Thyroid gland (tissue), 4 donors: ENCODE results near the gene GNL3L. TPM values are rescaled to one million over a fixed set of nuclear protein-coding genes. Genes with fewer than 3 reads are reported as not detected.
"Not testable (repeated sequence)": the region's sequence is repeated elsewhere in the genome, so short reads cannot be mapped to it uniquely, and the experiment has no call there.

Experiments
- DNase-seq, 2 donors: peaks; one replicate each; pipeline ENCODE4 v3.0.0-alpha.2; 2019
- H3K27ac ChIP-seq, 3 donors: fragments of 200-600 bp; sonication (generic); 1 replicate in 2 of 3; 2 replicates in 1 of 3; pipeline ENCODE4 v1.5.1; 2016 to 2019; ENCODE audit warnings: mild to moderate bottlenecking in 1 of 3, moderate library complexity in 1 of 3
- H3K27me3 ChIP-seq: fragments of 200-600 bp; sonication (generic); one replicate; pipeline ENCODE4 v1.5.1; 2019
- H3K36me3 ChIP-seq, 2 donors: fragments of 200-600 bp; sonication (generic); one replicate each; pipeline ENCODE4 v1.5.1; 2016 to 2019
- H3K4me1 ChIP-seq, 2 donors: fragments of 200-600 bp; sonication (generic); one replicate each; pipeline ENCODE4 v1.5.1; 2017 to 2019
- H3K4me3 ChIP-seq, 3 donors: fragments of 200-600 bp; sonication (generic); replicated peaks in 1 of 3; 1 replicate in 2 of 3; 2 replicates in 1 of 3; pipeline ENCODE4 v1.5.1; 2016; ENCODE audit warnings: mild to moderate bottlenecking in 1 of 3
- H3K9me3 ChIP-seq: fragments of 200-600 bp; sonication (generic); one replicate; pipeline ENCODE4 v1.5.1; 2017
- CTCF ChIP-seq, 6 experiments: fragments of 200-600 bp in 3 of 6; fragments of 450-650 bp in 3 of 6; sonication (generic) in 3 of 6; IDR thresholded peaks; one replicate each; pipeline ENCODE4 v1.5.1; 2016 to 2019; ENCODE audit warnings: antibody characterized with exemption in 6 of 6, mild to moderate bottlenecking in 2 of 6, inconsistent platforms in 1 of 6, moderate library complexity in 1 of 6
- POLR2A ChIP-seq, 2 donors: fragments of 450-650 bp; IDR thresholded peaks; one replicate each; pipeline ENCODE4 v1.6.1; 2017; ENCODE audit warnings: antibody characterized with exemption in 2 of 2, mild to moderate bottlenecking in 2 of 2, moderate library complexity in 1 of 2
- WGBS, 2 donors: methylation state at CpG; one replicate each; pipeline ENCODE4 v1.1.5; 2017; 5-methylcytosine and 5-hydroxymethylcytosine counted together
- intact Hi-C: fragments of 100-400 bp; cut with DNase I; formaldehyde crosslinking; loops from one replicate; pipeline ENCODE4 v1.15.1; 2023
- total RNA-seq, 4 donors: library from RNA; depleted of rRNA; stranded (reverse); fragments of >200 nt; gene quantifications; one replicate each; pipeline ENCODE4 v1.2.3, GENCODE V29; 2016

The GNL3L gene
- total RNA-seq, 4 donors from 2014 or later, result 38.0 to 57.1 (median 51.6) TPM

- Histone ChIP-seq H3K36me3 (peaks cover 12 to 23% of the 10 kb centered on the region in 2 donors), H3K4me1 (no peaks in the 10 kb centered on the region), H3K9me3 (no peaks in the 10 kb centered on the region), H3K4me3 (no peak overlapping the region), H3K27ac (no peak overlapping the region), H3K27me3 (no peaks in the 10 kb centered on the region)
- intact Hi-C loops, result no loop called here
- TF ChIP-seq CTCF (IDR thresholded peaks at IDR 0.05) (no peak), POLR2A (IDR thresholded peaks at IDR 0.05) (no peak)
- DNase-seq, result no peak
- 100% methylated on average over 1 of the region's 1 CpG for WGBS, 2 donors
Observed at GRCh38 chrX:54561622-54562021, 31.6 kb downstream of the GNL3L start.

GRCh38 chrX:54564936-54565335, 34.9 kb downstream of the GNL3L start:
- TF ChIP-seq CTCF (IDR thresholded peaks at IDR 0.05), result no peak
- no peak for TF ChIP-seq POLR2A (IDR thresholded peaks at IDR 0.05)
- no peak overlapping the region for H3K4me3 ChIP-seq
- DNase-seq, result no peak
- H3K4me1 ChIP-seq, result no peaks in the 10 kb centered on the region
- no peaks in the 10 kb centered on the region for H3K27me3 ChIP-seq
- intact Hi-C loops, result no loop called here
- H3K27ac ChIP-seq, result no peak overlapping the region
- no peaks in the 10 kb centered on the region for H3K9me3 ChIP-seq
- H3K36me3 ChIP-seq, result peaks cover 0 to 5% of the 10 kb centered on the region in 2 donors
- WGBS, 2 donors, result 97% methylated on average over 5 of the region's 5 CpGs

- no peak for TF ChIP-seq POLR2A (IDR thresholded peaks at IDR 0.05)
- no peak for TF ChIP-seq CTCF (IDR thresholded peaks at IDR 0.05)
- H3K9me3 ChIP-seq, result no peaks in the 10 kb centered on the region
- no peaks in the 10 kb centered on the region for H3K4me1 ChIP-seq
- no peaks in the 10 kb centered on the region for H3K27me3 ChIP-seq
- intact Hi-C loops, result no loop called here
- DNase-seq, result no peak
- H3K27ac ChIP-seq, result no peak overlapping the region
- no peak overlapping the region for H3K4me3 ChIP-seq
- no peaks in the 10 kb centered on the region for H3K36me3 ChIP-seq
Observed at GRCh38 chrX:54570332-54570731, 40.3 kb downstream of the GNL3L start.

- H3K36me3 ChIP-seq, H3K27me3 ChIP-seq, H3K4me1 ChIP-seq, H3K4me3 ChIP-seq, DNase-seq, H3K27ac ChIP-seq, intact Hi-C loops, H3K9me3 ChIP-seq: not testable (repeated sequence)
- WGBS, 2 donors, result 89% methylated on average over 14 of the region's 31 CpGs; no CpG with 5 or more reads in 1 of the 2 donors
Observed at GRCh38 chrX:54572641-54573040, 42.6 kb downstream of the GNL3L start.

- Histone ChIP-seq H3K9me3 (no peaks in the 10 kb centered on the region), H3K4me1 (no peaks in the 10 kb centered on the region), H3K36me3 (no peaks in the 10 kb centered on the region), H3K27ac (no peak overlapping the region), H3K4me3 (no peak overlapping the region), H3K27me3 (no peaks in the 10 kb centered on the region)
- intact Hi-C loops, result no loop called here
- no peak for DNase-seq
- WGBS, 2 donors, result 86 to 100% methylated on average over 2 of the region's 2 CpGs
- TF ChIP-seq POLR2A (IDR thresholded peaks at IDR 0.05) (no peak), CTCF (IDR thresholded peaks at IDR 0.05) (no peak)
Observed at GRCh38 chrX:54597728-54598127, 67.7 kb downstream of the GNL3L start.

- Histone ChIP-seq H3K36me3 (no peaks in the 10 kb centered on the region), H3K9me3 (no peaks in the 10 kb centered on the region), H3K4me3 (no peak overlapping the region), H3K4me1 (no peaks in the 10 kb centered on the region), H3K27me3 (no peaks in the 10 kb centered on the region), H3K27ac (no peak overlapping the region)
- no peak for DNase-seq
- TF ChIP-seq CTCF (IDR thresholded peaks at IDR 0.05), result no peak
- no peak for TF ChIP-seq POLR2A (IDR thresholded peaks at IDR 0.05)
- intact Hi-C loops, result no loop called here
- 100% methylated on average over 1 of the region's 1 CpG for WGBS, 2 donors
Observed at GRCh38 chrX:54602563-54602962, 72.5 kb downstream of the GNL3L start.
